Islet of Langerhans (tissue), 1 donor: ENCODE data around the gene TUBB3.
"Not testable (repeated sequence)": the region's sequence is repeated elsewhere in the genome, so short reads cannot be mapped to it uniquely, and the experiment has no call there.

ENCODE experiments used
- FAIRE-seq: peaks from one replicate; lab custom pipeline; 2011; peaks lifted over from hg19 to GRCh38; lab: Jason Lieb, UNC

Gene TUBB3

DNA sequence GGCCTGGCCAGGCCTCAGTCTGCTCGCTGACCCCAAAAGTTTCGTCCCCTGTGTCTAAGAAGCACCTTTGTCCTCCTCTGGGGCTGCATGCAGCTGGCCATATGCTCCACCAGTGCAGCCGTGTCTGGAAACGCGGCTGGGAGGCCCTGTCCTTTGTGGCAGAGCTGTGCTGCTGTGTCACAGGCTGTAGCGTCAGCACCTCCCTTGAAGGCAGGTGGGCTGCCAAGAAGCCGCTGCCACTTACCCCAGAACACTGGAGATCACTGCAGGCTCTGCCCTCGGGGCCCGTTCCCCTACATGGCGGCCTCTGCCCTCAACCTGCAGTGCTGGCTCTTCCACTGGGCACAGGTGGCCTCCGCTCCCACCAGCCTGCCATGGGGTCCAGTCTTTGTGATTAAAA is 20.2 kb upstream of the TUBB3 start:
- no peak for FAIRE-seq

GRCh38 chr16:89903908-89904515 is 19.1 kb upstream of the TUBB3 start:
- FAIRE-seq: no peak

DNA sequence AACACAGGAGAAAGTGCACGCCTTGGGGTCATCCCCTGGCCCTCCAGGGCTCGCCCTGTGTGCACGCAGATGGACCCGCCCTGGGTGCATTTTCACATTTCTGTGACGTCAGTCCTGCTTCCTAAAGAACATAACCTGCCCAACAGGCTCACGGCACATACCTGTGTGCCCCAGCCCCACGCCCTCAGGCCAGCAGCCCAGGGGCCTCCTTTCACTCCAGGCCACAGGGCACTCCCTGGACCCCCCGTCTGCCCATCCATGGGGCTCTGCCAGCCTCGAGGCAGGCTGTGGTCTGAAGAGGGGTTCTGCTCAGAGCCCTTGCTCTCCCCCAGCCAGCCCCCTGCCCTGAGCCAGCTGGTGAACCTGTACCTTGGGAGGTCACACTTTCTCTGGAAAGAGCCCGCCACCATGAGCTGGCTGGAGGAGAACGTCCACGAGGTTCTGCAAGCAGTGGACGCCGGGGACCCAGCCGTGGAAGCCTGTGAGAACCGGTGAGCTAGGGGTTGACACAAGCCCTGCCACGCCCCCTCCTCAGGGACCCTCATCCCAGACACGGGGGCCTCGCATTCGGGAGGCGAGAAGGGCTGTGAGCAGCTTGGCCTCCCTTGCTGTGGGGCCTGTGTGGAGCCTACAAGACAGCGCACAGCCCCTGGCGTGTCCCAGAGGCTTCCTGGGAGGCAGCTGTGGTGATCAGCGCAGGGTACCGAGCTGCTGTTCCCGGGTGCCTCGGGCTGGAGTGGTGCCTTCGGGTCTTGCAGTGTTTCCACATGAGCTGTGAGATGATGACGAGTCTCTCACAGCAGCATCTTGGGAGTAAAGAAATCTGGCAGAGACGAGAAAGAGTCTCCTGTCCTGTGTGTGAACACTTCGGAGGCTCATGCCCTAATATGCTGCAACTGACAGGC is 18.3 kb upstream of the TUBB3 start:
- FAIRE-seq: no peak

- FAIRE-seq: no peak
These were observed 17.5 kb upstream of the TUBB3 start for GRCh38 chr16:89905511-89906139.

- FAIRE-seq: no peak
These were observed 16.8 kb upstream of the TUBB3 start for GRCh38 chr16:89906140-89907025.

DNA sequence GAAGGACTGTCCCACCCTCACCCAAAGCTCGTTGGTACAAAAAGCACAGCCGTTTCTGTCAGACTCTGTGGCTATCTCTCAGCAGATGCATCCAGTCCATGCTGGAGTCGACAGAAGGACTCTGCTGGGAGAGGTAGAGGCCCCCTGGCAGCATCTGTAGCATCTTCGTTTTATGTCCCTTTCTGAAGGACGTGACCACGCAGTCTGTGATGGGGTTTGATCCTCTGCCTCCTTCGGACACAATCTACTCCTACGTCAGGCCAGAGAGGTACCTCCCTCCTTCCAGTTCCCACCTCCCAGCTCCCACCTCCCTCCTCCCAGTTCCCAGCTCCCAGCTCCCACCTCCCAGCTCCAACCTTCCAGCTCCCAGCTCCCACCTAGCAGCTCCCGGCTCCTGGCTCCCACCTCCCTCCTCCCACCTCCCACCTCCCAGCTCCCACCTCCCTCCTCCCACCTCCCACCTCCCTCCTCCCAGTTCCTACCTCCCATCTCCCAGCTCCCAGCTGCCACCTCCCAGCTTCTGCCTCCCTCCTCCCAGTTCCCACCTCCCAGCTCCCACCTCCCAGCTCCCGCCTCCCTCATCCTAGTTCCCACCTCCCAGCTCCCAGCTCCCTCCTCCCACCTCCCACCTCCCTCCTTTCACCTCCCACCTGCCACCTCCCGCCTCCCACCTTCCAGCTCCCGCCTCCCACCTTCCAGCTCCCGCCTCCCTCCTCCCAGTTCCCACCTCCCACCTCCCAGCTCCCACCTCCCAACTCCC is 15.9 kb upstream of the TUBB3 start:
- FAIRE-seq: no peak

DNA sequence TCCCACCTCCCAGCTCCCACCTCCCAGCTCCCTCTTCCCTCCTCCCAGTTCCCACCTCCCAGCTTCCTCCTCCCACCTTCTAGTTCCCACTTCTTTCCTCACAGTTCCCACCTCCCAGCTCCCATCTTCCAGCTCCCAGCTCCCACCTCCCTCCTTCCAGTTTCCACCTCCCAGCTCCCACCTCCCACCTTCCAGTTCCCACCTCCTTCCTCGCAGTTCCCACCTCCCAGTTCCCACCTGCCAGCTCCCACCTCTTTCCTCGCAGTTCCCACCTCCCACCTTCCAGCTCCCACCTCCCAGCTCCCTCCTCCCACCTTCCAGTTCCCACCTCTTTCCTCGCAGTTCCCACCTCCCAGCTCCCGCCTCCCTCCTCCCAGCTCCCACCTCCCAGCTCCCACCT is 14.9 kb upstream of the TUBB3 start:
- no peak for FAIRE-seq

DNA sequence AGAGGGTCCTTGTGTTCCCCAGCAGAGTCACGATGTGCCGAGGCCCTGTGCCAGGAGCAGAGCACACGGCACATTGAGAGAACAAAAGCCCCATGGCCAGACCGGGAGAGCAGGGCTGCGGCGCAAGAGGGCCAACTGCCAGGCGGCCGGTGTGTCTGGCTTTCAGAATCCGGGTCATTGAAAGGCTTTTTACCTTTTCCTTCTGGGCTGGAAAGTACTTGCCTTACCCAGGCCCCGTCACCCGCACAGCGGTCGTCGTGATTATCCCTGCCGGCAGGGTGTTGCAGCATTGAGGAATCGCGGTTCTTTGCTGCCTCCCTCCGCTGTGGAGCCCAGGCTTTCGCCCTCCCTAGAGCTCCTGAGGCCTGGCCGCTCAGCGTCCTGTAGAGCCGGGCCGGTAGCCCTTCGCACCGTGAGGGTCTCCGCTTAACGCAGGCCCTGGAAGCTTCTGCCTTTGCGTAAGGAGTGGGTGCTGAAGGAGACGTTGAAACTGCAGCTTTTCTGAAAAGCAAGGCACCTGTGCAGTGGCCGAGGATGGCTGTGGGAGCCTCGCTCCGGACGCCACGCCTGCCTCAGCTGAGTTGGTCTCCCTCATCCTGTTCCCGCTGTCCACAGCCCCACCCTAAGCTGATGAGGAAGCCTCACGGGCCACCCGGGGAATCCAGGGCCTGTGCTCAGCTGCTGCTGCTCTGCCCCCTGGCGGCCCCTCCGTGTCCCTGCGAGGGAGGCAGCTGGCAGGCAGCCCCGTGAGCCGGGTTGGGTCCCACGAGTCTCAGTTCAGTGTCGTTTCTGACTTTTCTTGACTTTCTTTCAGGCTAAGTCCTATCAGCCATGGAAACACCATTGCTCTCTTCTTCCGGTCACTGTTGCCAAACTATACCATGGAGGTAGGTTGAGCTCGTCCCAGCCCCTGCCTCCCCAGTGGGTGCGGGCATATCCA is 13.1 kb upstream of the TUBB3 start:
- no peak for FAIRE-seq

DNA sequence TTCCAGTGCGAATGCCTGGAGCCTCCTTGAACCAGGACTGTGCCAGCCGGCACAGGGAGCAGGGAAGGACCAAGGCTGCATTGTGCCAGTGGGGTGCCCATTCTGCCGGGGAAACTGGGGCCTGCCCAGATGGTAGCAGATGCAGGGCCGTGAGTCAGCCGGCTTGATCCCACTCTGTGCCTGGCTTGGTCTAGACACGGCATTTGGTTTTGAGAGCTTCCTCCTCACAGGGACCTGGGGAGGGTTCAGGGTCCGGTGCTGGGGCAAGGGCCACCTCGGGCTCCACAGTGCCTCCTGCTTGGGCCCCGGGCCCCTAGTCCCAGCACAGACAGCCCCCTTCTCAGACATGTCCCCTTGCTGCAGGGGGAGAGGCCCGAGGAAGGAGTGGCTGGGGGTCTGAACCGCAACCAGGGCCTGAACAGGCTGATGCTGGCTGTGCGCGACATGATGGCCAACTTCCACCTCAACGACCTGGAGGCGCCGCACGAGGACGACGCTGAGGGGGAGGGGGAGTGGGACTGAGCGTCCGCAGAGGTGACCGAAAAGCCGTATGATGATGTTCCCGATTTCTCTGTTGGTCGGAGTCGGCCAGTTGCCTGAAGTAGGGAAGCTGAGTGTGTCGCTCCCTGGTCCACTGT is 12.3 kb upstream of the TUBB3 start:
- no peak for FAIRE-seq

GRCh38 chr16:89911375-89911774 is 11.8 kb upstream of the TUBB3 start:
- FAIRE-seq: no peak

- no peak for FAIRE-seq
These were observed 11.0 kb upstream of the TUBB3 start for GRCh38 chr16:89912143-89912542.

GRCh38 chr16:89912627-89913026 is 10.5 kb upstream of the TUBB3 start:
- no peak for FAIRE-seq

DNA sequence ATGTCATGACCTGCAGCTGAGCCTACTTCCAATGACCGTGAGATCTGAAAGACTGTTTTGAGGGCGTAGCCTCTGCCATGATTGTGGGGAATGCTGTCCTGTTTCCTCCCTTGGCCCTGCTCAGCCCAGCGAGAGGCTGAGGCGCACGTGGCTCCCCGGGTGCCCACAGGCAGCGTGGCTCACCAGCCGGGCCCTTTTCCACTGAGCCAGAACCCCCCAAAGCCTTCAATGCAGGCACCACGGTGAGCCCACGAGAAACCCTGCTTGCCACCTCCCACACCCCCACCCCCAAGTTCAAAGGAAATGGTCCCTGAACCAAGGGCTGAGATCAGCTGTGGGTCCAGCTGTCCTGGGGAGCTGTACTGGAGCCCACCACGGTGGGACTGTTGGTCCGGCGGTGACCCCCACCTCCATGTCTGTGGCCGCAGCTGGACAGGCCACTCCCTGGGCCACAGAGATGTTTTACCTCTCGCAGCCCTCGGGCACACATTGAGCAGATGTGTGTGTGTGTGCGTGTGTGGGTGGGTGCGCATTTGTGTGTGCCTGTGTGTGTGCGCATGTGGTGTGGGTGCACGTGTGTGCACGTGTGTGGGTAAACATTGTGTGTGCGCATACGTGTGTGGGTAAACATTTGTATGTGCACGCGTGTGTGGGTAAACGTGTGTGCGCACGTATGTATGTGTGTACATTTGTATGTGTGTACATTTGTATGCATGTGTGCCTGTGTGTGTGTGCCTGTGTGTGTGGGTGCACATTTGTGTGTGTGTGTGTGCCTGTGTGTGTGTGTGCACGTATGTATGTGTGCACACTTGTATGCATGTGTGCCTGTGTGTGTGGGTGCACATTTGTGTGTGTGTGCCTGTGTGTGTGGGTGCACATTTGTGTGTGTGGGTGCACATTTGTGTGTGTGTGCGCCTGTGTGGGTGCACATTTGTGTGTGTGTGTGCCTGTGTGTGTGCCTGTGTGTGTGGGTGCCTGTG is 9.4 kb upstream of the TUBB3 start:
- no peak for FAIRE-seq

DNA sequence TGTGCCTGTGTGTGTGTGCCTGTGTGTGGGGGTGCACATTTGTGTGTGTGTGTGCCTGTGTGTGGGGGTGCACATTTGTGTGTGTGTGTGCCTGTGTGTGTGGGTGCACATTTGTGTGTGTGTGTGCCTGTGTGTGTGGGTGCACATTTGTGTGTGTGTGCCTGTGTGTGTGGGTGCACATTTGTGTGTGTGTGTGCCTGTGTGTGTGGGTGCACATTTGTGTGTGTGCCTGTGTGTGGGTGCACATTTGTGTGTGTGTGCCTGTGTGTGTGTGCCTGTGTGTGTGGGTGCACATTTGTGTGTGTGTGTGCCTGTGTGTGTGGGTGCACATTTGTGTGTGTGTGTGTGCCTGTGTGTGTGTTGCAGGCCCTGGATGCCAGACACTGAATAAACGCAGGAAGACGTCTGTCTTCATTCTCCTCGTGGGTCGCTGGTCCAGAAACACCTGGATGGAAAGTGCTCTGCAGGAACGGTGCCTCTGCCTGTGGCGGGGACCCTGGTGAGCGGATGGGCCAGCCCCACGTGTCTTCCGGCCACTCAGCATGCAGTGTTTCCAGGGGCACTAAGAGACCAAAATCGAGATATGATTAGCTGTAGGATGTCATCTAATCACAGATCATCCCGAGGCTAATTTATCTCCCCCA is 8.4 kb upstream of the TUBB3 start:
- FAIRE-seq: not testable (repeated sequence)

GRCh38 chr16:89915303-89916232 is 7.6 kb upstream of the TUBB3 start:
- FAIRE-seq: no peak

GRCh38 chr16:89917773-89918452 is 5.2 kb upstream of the TUBB3 start:
- no peak for FAIRE-seq
